Astrocyte (in vitro differentiated cells and primary cell): ENCODE data around the gene ATF6.

Experiments
- EZH2 ChIP-seq: IDR thresholded peaks from 2 replicates; pipeline ENCODE4 v1.6.1; 2012; ENCODE audit warnings: mild to moderate bottlenecking, low read length, inconsistent platforms; ENCODE audit not compliant: insufficient read depth
- TF ChIP-seq, protein P1 (sequence below): IDR thresholded peaks from 2 replicates; pipeline ENCODE4 v1.5.1; 2011; ENCODE audit warnings: low read depth, mild to moderate bottlenecking, inconsistent platforms, low read length, moderate library complexity; ENCODE audit not compliant: insufficient read depth

DNA sequence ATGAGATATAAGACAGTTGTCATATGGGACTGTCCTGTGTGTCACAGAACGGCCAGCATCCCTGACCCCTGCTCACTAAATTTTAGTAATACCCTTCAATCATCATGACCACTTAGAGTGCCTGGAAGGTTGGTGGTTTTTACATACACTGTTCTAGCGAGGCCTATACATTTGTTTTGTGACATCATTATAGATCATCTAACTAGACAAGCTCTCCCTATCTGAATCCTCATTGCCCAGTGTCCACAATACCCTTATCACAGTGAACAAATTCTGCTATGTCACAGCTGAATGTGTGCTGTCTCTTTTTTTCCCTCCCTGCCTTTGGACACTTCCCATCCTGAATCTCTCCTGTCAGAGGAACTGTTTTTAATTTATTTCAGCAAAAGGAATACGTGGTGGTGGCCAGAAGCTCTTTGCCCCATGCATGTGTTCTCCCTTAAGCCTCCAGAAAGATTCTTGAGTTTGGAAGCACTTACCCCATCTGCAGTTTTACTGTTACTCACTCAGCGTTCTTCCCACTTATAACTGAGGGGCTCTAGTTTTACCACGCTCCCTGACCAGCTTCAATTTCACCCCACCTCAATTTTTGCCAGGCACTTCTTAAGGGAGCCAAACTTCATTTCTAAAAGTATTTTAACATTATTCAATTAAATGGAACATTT is 187.3 kb downstream of the ATF6 start:
- TF ChIP-seq, protein P1, sequence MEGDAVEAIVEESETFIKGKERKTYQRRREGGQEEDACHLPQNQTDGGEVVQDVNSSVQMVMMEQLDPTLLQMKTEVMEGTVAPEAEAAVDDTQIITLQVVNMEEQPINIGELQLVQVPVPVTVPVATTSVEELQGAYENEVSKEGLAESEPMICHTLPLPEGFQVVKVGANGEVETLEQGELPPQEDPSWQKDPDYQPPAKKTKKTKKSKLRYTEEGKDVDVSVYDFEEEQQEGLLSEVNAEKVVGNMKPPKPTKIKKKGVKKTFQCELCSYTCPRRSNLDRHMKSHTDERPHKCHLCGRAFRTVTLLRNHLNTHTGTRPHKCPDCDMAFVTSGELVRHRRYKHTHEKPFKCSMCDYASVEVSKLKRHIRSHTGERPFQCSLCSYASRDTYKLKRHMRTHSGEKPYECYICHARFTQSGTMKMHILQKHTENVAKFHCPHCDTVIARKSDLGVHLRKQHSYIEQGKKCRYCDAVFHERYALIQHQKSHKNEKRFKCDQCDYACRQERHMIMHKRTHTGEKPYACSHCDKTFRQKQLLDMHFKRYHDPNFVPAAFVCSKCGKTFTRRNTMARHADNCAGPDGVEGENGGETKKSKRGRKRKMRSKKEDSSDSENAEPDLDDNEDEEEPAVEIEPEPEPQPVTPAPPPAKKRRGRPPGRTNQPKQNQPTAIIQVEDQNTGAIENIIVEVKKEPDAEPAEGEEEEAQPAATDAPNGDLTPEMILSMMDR: no peak
- TF ChIP-seq EZH2: no peak
